Stomach smooth muscle (tissue), 2 donors: ENCODE data around the gene SCD5.

Experiments used
- H3K27ac ChIP-seq: one replicate; pipeline ENCODE4 v1.7.0; 2013; ENCODE audit warnings: mild to moderate bottlenecking, low read length, inconsistent platforms
- H3K27me3 ChIP-seq, 2 donors: one replicate each; pipeline ENCODE4 v1.7.0; 2013; ENCODE audit warnings: low read length in 2 of 2; ENCODE audit not compliant: insufficient read depth in 2 of 2, control insufficient read depth in 1 of 2
- H3K36me3 ChIP-seq, 2 donors: one replicate each; pipeline ENCODE4 v1.7.0; 2013; ENCODE audit warnings: low read length in 2 of 2; ENCODE audit not compliant: control insufficient read depth in 2 of 2, insufficient read depth in 2 of 2
- H3K4me1 ChIP-seq: one replicate; pipeline ENCODE4 v1.7.0; 2013; ENCODE audit warnings: low read length; ENCODE audit not compliant: control insufficient read depth, insufficient read depth
- H3K4me3 ChIP-seq, 2 donors: one replicate each; pipeline ENCODE4 v1.7.0; 2013; ENCODE audit warnings: low read length in 2 of 2
- H3K9ac ChIP-seq, 2 donors: one replicate each; pipeline ENCODE4 v1.7.0; 2013; ENCODE audit warnings: low read length in 2 of 2, mild to moderate bottlenecking in 1 of 2
- H3K9me3 ChIP-seq, 2 donors: one replicate each; pipeline ENCODE4 v1.7.0; 2013; ENCODE audit warnings: low read length in 2 of 2; ENCODE audit not compliant: control insufficient read depth in 2 of 2
- donor health status: healthy.
- donor health status: Pancreatic carcinoma.

The SCD5 gene

DNA sequence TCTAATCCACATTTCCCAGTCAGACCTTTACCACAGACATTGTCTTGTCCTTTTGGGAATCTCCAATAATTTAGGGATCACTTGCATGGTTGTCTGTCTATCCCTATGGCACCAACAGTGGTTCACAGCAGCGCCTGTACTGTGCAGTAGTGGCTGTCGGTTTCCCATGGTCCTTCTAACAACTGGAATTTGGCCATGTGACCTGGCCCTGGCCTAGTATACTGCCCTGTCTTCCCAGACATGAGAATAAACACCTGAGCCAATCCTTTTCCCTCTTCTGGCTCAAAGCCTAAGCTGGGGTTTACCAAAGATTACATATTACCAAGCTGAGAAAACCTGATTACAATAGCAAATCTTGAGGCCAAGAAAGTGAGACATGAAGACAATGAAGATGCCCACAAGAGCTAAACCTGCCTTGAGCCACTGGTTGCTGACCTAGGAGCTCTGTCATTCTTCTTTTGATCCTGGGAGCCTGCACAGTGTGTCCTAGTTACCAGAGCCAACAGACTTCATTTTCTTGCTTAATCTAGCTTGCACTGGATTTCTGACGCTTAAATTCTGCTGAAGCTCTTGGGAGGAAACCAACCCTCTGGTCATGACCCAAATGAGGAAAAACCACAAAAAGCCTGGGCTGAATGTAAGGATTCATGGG lies 92.1 kb downstream of the SCD5 start:
- no peak overlapping the region for H3K9ac ChIP-seq
- H3K9me3 ChIP-seq: no peaks in the 10 kb centered on the region
- no peaks in the 10 kb centered on the region for H3K27me3 ChIP-seq
- peaks cover 6% of the 10 kb centered on the region for H3K4me1 ChIP-seq
- H3K4me3 ChIP-seq: no peak overlapping the region
- H3K27ac ChIP-seq: no peak overlapping the region
- peaks cover under 1 to 2% of the 10 kb centered on the region in 2 donors for H3K36me3 ChIP-seq

DNA sequence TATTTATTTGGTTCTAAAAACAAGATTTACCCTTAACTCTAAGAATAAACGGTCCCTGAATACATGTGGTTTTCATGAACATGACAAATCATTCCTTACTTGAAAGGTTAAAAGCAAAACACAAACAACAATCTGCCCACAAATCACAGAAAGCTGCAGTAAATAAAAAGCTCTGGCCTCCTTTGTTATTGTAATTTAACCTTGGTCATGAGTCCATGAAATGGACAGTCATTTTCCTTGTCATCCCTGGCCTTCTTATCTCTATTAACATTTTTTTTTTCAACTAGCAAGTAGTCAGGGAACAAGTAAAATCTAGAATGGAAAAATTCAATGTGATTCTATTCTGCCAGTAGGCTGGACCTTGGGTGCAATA lies 92.7 kb downstream of the SCD5 start:
- H3K36me3 ChIP-seq: peaks cover 2 to 3% of the 10 kb centered on the region in 2 donors
- peaks cover 6% of the 10 kb centered on the region for H3K4me1 ChIP-seq
- H3K4me3 ChIP-seq: no peak overlapping the region
- no peak overlapping the region for H3K27ac ChIP-seq
- no peaks in the 10 kb centered on the region for H3K27me3 ChIP-seq
- no peaks in the 10 kb centered on the region for H3K9me3 ChIP-seq
- H3K9ac ChIP-seq: no peak overlapping the region

DNA sequence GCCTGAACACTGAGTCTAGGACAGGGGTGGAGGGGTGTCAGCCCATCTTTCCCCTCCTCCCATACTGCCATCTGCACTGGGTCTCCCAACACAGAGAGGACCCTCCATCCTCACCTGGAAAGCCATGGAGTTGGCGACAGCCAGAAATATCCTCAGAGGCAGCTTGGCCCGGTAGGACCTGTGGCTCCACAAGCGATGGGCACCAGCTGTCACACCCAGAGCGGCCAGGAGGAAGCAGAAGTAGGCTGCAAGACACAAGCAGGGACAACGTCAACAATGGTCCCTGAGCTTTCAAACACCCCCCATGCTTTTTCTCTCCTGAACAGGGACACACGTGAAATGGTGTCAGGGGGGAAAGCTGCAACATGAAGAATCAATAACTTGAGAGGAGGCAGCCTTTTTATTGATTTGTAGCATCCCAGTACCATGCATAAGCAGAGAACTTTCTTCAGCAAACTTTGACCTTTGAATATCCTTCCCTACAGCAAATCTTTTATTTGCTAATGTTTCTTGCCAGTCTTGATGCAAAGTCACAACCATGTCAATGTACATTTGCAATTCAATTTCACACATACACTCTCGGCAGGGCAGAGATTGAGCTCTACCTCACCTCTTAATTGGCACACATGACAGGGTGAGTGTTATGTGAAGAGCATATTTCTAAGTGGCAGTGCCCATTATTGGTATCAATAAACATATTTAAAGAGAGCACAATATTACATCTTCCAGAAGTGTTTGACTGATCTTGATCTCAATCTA lies 93.2 kb downstream of the SCD5 start:
- peaks cover 2 to 3% of the 10 kb centered on the region in 2 donors for H3K36me3 ChIP-seq
- H3K27me3 ChIP-seq: no peaks in the 10 kb centered on the region
- H3K4me3 ChIP-seq: no peak overlapping the region
- no peak overlapping the region for H3K27ac ChIP-seq
- no peak overlapping the region for H3K9ac ChIP-seq
- peaks cover 6% of the 10 kb centered on the region for H3K4me1 ChIP-seq
- H3K9me3 ChIP-seq: no peaks in the 10 kb centered on the region

DNA sequence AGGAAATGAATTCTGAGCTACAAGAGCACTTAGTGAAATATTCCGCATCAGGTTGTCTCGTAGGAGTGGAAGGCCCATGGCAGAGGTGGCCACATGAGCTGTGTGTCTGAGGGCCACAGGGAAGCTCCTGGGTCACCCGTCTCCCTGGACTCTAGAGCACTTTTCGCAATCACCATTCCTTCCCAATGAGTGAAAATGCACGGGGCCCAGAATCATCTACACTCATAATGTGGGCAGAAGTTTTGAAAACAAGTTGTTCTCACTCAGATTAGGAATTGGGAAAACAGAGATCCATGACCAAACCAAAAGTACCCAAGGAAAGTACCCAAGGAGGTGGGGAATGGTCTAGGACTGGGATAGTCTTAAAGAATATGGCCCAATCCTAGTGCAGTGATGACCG lies 94.4 kb downstream of the SCD5 start:
- H3K9ac ChIP-seq: no peak overlapping the region
- peaks cover 6% of the 10 kb centered on the region for H3K4me1 ChIP-seq
- no peak overlapping the region for H3K4me3 ChIP-seq
- no peaks in the 10 kb centered on the region for H3K9me3 ChIP-seq
- H3K27ac ChIP-seq: no peak overlapping the region
- no peaks in the 10 kb centered on the region for H3K27me3 ChIP-seq
- peaks cover 2 to 3% of the 10 kb centered on the region in 2 donors for H3K36me3 ChIP-seq

DNA sequence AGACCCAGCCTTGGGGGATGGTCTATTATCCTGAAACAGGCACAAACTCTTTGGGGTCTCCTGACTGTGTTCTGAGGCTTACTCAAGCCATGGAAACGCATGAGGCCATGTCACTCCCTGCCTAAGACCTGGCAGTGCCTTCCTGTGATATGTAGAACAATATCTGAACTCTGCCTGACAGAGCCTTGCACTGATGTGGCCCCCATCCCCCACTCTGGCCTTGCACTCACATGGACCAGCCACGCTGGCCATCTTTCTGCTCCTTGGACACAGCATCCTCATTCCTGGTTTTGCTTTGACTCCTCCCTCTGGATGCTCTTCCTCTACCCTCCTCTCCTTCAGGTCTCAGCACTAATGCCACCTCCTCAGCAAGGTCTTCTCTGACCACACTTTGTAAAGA lies 100.2 kb downstream of the SCD5 start:
- Histone ChIP-seq H3K4me3 (no peak overlapping the region), H3K27ac (no peak overlapping the region), H3K9me3 (no peaks in the 10 kb centered on the region), H3K9ac (no peak overlapping the region), H3K27me3 (no peaks in the 10 kb centered on the region), H3K36me3 (peaks cover 0 to 6% of the 10 kb centered on the region in 2 donors), H3K4me1 (no peaks in the 10 kb centered on the region)

DNA sequence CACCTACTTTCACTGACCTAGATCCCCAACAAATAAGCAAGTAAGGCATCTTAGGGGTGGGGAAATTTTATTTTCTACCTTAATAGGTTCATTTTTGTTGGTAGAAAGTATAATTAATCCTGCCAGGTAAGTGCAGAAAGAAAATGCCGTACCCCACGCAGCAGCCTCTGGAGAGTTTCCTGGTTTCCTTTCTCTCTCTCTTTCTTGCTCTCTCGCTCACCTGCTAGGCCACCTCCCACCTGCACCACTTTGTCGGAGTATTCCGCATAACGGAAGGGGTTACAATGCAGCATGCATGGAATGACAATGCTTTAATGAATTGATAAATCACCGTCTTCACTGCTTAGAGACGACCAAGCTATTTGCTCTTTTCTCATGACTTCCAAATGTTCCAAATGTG lies 101.0 kb downstream of the SCD5 start:
- H3K4me3 ChIP-seq: no peak overlapping the region
- H3K27me3 ChIP-seq: no peaks in the 10 kb centered on the region
- H3K9me3 ChIP-seq: no peaks in the 10 kb centered on the region
- no peak overlapping the region for H3K27ac ChIP-seq
- H3K36me3 ChIP-seq: peaks cover 0 to 6% of the 10 kb centered on the region in 2 donors
- H3K9ac ChIP-seq: no peak overlapping the region
- no peaks in the 10 kb centered on the region for H3K4me1 ChIP-seq

DNA sequence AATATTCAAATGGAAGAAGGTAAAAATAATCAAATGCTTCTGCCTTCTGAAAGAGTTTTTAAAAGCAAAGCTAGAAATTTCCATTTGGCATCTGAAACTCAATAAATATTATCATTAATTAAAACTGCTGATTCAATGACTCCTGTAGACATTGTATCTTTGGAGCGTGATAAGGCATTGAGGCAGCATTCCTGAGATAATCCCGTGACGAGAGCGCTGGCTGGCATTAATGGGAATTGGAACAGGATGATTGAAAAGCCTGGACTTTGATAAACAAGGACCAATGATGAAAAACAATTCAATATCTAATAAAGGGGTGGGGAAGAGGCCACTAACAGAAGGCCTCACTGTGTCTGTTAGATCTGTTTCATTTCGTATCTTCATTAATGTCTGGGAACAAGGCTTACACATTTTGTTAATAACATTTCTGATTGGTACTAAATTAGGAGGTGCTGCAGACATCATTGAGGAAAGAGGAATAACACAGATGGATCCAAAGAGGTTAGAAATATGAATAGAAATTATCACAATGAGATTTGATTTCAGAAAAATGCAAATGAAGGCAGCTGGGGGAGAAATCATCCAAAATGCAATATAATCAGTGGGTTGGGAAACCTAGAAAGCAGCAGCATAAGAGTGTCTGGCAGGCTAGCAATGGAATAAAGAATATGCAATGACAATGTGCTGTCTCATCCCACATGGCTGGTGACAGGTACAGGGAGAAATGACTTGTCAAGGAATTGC lies 102.3 kb downstream of the SCD5 start:
- Histone ChIP-seq H3K36me3 (peaks cover 0 to 3% of the 10 kb centered on the region in 2 donors), H3K4me1 (no peaks in the 10 kb centered on the region), H3K27me3 (no peaks in the 10 kb centered on the region), H3K9me3 (no peaks in the 10 kb centered on the region), H3K9ac (no peak overlapping the region), H3K27ac (no peak overlapping the region), H3K4me3 (no peak overlapping the region)

DNA sequence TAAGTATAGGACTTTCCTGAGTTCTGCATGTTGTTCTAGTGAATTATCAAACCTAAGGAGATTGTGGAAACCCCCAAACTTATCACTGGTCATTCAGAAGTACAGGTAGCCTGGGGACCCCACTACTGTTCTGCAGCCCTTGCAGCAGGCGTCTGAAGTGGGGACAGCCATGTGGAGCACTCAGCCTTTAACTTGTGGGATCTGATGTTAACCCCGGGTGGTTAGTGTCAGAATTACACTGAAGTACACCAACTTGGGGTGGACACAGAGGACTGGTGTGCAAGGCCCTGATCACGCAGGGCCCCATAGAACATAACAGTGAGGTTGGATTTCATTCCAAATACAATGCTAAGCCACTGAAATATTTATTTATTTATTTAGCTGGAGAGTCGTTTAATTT lies 103.7 kb downstream of the SCD5 start:
- Histone ChIP-seq H3K27me3 (no peaks in the 10 kb centered on the region), H3K27ac (no peak overlapping the region), H3K4me1 (no peaks in the 10 kb centered on the region), H3K36me3 (peaks cover 0 to 2% of the 10 kb centered on the region in 2 donors), H3K9ac (no peak overlapping the region), H3K9me3 (no peaks in the 10 kb centered on the region), H3K4me3 (no peak overlapping the region)

DNA sequence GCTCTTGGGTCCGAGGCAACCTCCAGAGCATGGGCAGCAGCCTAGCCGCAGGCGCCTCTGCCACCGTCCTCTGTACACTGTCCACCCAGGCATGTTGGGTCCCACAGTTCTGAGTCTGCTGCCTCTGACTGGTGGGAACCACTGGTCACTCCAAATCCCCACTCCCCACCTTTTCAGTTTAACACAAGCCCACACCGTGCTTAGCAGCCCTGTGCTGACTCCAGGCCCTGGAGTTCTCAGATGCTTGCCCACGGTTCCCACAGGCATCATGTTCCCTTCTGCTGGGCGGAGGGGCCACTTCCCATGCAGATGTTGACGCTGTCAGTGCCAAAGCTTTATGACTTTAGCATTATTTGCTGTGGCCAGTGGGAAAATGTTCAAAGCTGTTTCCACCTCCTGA lies 104.5 kb downstream of the SCD5 start:
- Histone ChIP-seq H3K9me3 (no peaks in the 10 kb centered on the region), H3K4me1 (no peaks in the 10 kb centered on the region), H3K9ac (no peak overlapping the region), H3K4me3 (no peak overlapping the region), H3K36me3 (peaks cover 0 to 2% of the 10 kb centered on the region in 2 donors), H3K27me3 (no peaks in the 10 kb centered on the region), H3K27ac (no peak overlapping the region)

DNA sequence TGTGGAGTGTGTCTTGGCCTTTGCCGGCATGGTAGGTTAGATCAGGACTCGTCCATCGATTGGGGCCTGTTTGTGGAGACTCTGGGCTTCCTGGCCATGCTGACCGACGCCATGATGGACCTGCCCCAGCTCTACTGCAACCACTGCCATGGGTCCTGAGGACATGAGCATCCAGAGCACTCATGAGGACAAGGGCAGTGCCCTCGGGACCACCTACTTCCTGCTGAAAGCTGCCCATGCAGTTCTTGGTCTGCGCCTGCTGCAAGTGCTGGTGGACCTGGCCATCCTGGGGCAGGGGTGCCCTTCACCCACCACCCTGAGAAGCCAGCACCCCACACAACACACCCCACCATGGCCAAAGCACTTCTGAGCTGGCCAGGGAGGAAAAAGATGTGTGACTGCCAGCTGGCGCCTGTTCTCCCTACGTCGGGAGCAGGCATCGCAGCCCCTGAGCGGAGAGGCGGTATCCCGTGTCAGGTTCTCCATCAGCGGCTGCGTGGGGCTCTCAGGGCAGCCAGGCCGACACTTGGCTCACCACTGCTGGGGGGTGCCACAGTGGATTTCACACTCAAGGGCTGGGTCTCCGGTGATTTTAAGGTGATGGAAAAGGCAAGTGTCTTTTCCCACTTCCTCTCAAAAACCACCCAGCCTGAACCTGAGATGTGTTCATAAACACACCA lies 106.4 kb downstream of the SCD5 start:
- no peak overlapping the region for H3K27ac ChIP-seq
- H3K4me1 ChIP-seq: no peaks in the 10 kb centered on the region
- H3K36me3 ChIP-seq: no peaks in the 10 kb centered on the region
- no peaks in the 10 kb centered on the region for H3K9me3 ChIP-seq
- no peak overlapping the region for H3K9ac ChIP-seq
- no peak overlapping the region for H3K4me3 ChIP-seq
- H3K27me3 ChIP-seq: no peaks in the 10 kb centered on the region
